ENCODE measurements around the gene DDAH1. TPM values are rescaled to one million over a fixed set of nuclear protein-coding genes. Genes with fewer than 3 reads are reported as not detected.
A peak's percentile ranks its signal among the peaks of the same experiment; 100 is the strongest.

The DDAH1 gene
- total RNA-seq, 1 experiment from 2014 or later: 80.9 TPM

DNA sequence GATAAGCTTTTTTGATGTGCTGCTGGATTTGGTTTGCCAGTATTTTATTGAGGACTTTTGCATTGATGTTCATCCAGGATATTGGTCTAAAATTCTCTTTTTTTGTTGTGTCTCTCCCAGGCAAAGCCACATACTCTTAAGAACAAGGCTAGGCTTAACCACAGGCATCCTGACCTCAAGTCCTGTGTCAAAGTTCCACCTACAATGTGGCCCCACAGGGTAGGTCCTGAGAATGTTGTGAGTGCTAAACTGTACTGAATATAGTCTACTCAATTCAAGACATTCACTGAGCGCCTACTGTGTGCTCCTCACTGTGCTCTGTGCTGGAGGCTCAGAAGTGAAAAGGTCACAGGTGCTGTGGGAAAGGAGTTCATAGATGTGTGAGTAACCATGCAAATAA is 20.6 kb downstream of the DDAH1 start:
- no peak overlapping the region for H3K4me3 ChIP-seq
- no peaks in the 10 kb centered on the region for H3K36me3 ChIP-seq
- H3K9me3 ChIP-seq (replicated peaks): no peaks in the 10 kb centered on the region
- H3K27ac ChIP-seq: no peak overlapping the region
- H3K27me3 ChIP-seq: no peaks in the 10 kb centered on the region
- H3K4me1 ChIP-seq: no peaks in the 10 kb centered on the region
- DNase-seq: no peak

DNA sequence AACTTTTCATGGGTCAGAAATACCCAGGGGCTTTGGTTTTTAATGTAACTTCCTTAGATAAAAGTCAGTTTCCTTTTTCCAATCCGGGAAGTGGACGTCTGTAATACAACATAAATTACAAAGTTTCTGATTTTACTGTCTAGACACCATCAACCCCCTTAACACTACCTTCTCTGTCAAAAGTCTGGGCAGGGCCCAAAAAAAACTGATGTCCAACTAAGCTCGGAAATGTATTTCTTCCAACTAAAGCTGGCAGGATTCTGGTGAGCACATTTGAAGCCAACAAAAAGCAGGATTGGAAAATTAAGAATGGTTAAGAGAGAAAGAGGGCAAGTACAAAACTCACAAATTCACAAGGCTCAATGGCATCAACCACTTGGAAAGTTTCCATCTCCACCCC is 24.3 kb downstream of the DDAH1 start:
- Histone ChIP-seq H3K4me1 (peaks cover 9% of the 10 kb centered on the region), H3K4me3 (no peak overlapping the region), H3K27me3 (no peaks in the 10 kb centered on the region), H3K36me3 (no peaks in the 10 kb centered on the region), H3K9me3 (replicated peaks) (no peaks in the 10 kb centered on the region), H3K27ac (no peak overlapping the region)
- no peak for DNase-seq

DNA sequence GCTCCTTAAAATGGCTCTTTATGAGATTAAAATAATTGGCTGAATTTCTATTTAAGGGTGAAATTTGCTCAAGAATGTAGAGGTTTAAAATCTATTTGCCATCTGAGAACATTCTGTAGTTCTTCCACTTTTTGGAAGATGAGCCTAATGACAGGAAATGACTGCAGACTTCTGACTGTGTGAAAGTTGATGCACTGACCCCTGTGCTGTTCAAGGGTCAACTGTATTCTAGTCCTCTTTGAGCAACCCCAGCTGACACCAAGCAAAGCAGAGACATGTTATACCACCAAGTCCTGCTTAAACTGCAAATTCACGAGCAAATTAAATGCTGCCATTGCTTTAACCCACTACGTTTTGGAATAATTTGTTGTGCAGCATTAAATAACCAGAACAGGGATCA is 26.6 kb downstream of the DDAH1 start:
- no peak overlapping the region for H3K4me3 ChIP-seq
- peak in 1 of 2 experiments; percentile 21 for DNase-seq

DNA sequence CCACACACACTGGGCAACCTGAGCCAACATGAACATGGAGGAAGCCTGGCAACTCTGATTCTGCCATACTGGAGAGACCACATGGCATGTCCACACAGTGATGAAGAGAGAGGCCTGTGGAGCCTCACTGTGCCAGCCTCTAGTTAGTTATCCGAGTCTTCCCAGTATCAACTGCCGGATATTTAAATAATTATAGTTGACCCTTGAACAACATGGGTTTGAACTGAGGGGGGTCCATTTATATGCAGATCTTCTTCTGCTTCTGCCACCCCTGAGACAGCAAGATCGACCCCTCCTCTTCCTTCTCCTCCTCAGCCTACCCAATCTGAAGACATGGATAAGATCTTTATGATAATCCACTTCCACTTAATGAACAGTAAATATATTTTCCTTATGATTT is 27.8 kb downstream of the DDAH1 start:
- Histone ChIP-seq H3K27me3 (no peaks in the 10 kb centered on the region), H3K36me3 (peaks cover 8% of the 10 kb centered on the region; the same call in 1 of the 2 replicates), H3K9me3 (replicated peaks) (0 out of 2 replicates have a peak, but pooled peaks cover 2% of the 10 kb centered on the region), H3K4me3 (no peak overlapping the region), H3K4me1 (peaks cover 9% of the 10 kb centered on the region), H3K27ac (no peak overlapping the region)
- DNase-seq: no peak

More for the DNA sequence above, 26.6 kb downstream of the DDAH1 start:
- peaks cover 9% of the 10 kb centered on the region for H3K4me1 ChIP-seq
- H3K27me3 ChIP-seq: no peaks in the 10 kb centered on the region
- H3K9me3 ChIP-seq (replicated peaks): 0 out of 2 replicates have a peak, but pooled peaks cover 2% of the 10 kb centered on the region
- H3K27ac ChIP-seq: no peak overlapping the region
- no peaks in the 10 kb centered on the region for H3K36me3 ChIP-seq

DNA sequence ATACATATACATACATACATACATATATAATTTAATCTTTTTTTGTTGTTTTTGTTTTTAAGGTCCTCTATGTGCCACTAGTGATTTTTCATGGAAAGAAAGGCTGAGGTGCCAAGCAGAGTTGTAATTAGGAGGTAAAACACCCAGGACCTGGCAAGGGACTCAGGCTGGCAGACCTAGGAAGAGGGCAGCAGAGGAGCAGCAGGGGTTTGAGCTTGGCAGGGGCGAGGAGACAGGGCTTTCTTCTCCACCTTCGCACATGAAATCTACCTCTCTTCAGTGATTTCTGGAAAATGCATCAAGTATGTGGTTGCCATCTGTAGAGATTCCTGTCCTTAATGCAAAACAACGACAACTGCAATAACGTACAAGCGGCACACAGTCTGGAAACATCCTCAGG is 31.9 kb downstream of the DDAH1 start:
- Histone ChIP-seq H3K4me1 (no peaks in the 10 kb centered on the region), H3K36me3 (peaks cover 12% of the 10 kb centered on the region), H3K27me3 (no peaks in the 10 kb centered on the region), H3K9me3 (replicated peaks) (peaks cover 2% of the 10 kb centered on the region; the same call in 1 of the 2 replicates), H3K4me3 (no peak overlapping the region), H3K27ac (no peak overlapping the region)
- DNase-seq: no peak

DNA sequence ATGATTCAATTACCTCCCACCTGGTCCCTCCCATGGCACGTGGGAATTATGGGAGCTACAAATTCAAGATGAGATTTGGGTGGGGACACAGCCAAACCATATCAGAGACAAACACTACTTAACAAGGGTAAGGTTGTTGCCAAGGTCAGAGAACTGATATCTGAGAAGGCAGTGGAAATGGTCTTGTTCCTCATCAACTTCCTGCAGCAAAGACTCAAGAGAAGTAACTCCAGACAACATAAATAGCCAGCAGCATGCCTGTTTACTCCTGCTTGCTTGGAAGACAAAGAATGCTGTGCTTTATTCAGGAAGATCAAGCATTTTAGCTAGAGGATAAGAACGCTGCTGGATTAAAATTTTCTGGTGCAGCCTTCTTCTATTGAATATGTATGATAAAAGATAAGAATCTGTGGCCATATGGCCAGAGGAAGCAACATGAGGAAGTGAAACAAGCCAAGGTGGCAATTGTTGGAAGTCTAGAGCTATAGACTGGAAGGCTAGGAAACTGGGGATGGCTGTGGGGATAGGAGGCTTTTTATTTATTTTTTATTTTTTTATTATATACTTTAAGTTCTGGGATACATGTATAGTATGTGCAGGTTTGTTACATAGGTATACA is 36.4 kb downstream of the DDAH1 start:
- Histone ChIP-seq H3K27ac (no peak overlapping the region), H3K9me3 (replicated peaks) (no peaks in the 10 kb centered on the region; the same call in 1 of the 2 replicates), H3K36me3 (peaks cover 12% of the 10 kb centered on the region), H3K4me1 (no peaks in the 10 kb centered on the region), H3K27me3 (no peaks in the 10 kb centered on the region), H3K4me3 (no peak overlapping the region)
- no peak for DNase-seq

DNA sequence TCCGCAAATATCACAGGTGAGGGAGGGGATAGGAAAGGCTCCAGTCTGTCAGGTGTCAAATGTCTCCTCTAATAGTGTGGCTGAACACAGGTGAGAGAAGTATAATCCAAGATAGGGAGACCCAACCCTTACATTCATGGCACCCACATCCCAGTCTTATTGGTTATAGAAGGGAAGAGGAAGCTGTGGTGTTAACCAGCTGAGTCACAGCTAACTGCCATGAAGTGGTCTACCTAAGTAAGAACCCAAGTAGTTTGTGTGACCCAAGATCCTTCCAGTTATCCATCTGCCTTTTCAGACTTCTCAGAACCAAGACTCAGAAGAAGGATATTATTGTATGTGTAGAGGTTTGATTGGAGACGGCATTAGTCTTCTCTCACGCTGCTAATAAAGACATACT is 37.1 kb downstream of the DDAH1 start:
- H3K27ac ChIP-seq: no peak overlapping the region
- no peaks in the 10 kb centered on the region for H3K27me3 ChIP-seq
- no peak for DNase-seq
- no peak overlapping the region for H3K4me3 ChIP-seq
- H3K9me3 ChIP-seq (replicated peaks): no peaks in the 10 kb centered on the region; the same call in 1 of the 2 replicates
- H3K36me3 ChIP-seq: peaks cover 11% of the 10 kb centered on the region
- H3K4me1 ChIP-seq: no peaks in the 10 kb centered on the region

DNA sequence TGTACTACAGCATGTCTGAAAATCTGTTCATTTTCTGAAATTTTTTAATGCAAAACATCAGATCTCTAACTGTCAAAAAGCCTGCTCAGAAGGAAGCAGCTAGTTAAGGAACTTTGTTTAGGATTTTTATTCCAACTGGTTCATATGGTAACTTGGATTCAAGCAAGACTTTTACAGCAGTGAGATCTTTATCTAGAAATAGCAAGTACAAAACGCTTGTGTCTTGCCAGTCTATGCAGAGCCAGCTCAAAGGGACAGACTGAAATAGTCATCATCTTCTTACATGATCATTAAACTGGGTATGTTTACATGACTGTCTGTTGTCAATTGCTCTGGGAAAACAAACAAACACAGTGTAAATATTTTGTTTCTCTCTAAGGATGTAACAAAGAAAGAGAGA is 37.6 kb downstream of the DDAH1 start:
- H3K27ac ChIP-seq: no peak overlapping the region

DNA sequence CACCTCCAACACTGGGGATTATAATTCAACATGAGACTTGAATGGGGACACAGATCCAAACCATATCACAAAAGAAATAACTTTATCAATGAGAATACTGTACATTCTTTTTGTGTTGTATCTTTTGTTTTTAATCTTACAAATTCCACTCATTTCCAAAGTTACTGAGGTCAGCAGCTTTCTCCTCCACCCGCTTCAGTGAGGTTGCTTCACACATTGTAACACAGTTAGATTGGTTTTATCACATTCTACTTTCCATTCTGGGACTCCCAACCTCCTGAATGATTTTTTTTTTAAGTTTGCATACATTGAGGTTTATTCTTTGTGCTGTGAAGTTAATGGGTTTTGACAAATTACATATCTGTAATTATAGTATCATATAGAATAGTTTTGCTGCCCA is 43.8 kb downstream of the DDAH1 start:
- H3K36me3 ChIP-seq: no peaks in the 10 kb centered on the region

More for the DNA sequence above, 37.6 kb downstream of the DDAH1 start:
- H3K9me3 ChIP-seq (replicated peaks): no peaks in the 10 kb centered on the region; the same call in 1 of the 2 replicates
- H3K27me3 ChIP-seq: no peaks in the 10 kb centered on the region
- no peaks in the 10 kb centered on the region for H3K4me1 ChIP-seq
- DNase-seq: no peak
- peaks cover 6% of the 10 kb centered on the region for H3K36me3 ChIP-seq
- no peak overlapping the region for H3K4me3 ChIP-seq

DNA sequence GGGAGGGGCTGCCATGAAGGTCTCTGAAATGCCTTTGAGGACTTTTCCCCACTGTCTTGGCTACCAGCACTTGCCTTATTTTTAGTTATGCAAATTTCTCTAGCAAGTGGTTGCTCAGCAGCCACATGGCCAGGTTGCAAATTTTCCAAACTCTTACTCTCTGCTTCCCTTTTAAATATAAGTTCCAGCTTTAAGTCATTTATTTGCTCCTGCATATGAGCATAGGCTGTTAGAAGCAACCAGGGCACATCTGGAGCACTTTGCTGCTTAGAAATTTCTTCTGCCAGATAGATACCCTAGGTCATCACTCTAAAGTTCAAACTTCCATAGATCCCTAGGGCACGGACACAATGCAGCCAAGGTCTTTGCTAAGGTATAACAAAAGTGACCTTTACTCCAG is 44.8 kb downstream of the DDAH1 start:
- no peak for DNase-seq
- peaks cover 4% of the 10 kb centered on the region; the same call in 1 of the 2 replicates for H3K9me3 ChIP-seq (replicated peaks)
- no peaks in the 10 kb centered on the region for H3K4me1 ChIP-seq
- H3K27ac ChIP-seq: no peak overlapping the region
- no peaks in the 10 kb centered on the region for H3K36me3 ChIP-seq
- H3K27me3 ChIP-seq: no peaks in the 10 kb centered on the region
- no peak overlapping the region for H3K4me3 ChIP-seq

More for the DNA sequence above, 43.8 kb downstream of the DDAH1 start:
- H3K4me3 ChIP-seq: no peak overlapping the region
- peaks cover 4% of the 10 kb centered on the region; the same call in 1 of the 2 replicates for H3K9me3 ChIP-seq (replicated peaks)
- DNase-seq: no peak
- no peak overlapping the region for H3K27ac ChIP-seq
- no peaks in the 10 kb centered on the region for H3K27me3 ChIP-seq
- H3K4me1 ChIP-seq: no peaks in the 10 kb centered on the region

DNA sequence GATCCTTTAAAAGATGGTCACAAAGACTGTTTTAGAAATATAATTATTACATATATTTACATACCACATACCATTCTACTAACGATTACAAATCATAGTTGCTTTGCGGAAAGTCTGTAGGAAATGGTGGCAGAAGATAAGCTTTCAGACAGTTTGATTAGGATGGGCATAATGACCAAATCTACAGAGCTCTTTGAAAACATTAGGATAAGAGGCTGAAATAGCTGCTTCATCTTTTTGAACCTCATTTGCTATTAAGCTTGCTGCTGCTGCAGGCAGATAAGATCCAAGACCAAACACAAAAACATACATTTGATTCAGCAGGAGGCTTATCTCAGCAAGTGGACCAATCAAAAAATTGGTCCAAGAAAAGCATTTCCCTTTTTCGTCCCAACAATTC is 47.1 kb downstream of the DDAH1 start:
- H3K4me1 ChIP-seq: no peaks in the 10 kb centered on the region
- H3K27me3 ChIP-seq: no peaks in the 10 kb centered on the region
- peaks cover 4% of the 10 kb centered on the region; the same call in 1 of the 2 replicates for H3K9me3 ChIP-seq (replicated peaks)
- H3K4me3 ChIP-seq: no peak overlapping the region
- H3K27ac ChIP-seq: no peak overlapping the region
- no peak for DNase-seq
- no peaks in the 10 kb centered on the region for H3K36me3 ChIP-seq

DNA sequence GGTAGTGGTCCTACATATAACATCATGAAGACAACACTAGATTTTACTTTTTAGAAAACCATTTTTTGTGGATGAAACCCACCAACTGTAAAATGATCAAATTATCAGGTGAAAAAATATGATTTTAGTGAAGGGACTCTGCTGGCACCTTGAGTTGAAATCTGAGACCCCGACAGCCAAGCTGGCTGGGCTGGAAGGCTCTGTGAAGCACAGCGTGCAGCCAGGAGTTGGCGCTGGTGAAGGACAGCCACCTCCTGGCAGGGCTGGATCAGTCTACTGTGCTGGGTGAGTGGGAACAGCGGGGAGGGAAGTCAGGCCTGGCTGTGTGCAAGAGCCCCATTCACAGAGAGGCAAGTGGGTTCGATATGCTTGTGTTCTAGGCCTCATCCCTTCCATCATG is 47.9 kb downstream of the DDAH1 start:
- Histone ChIP-seq H3K27ac (no peak overlapping the region), H3K9me3 (replicated peaks) (peaks cover 4% of the 10 kb centered on the region; the same call in 1 of the 2 replicates), H3K4me3 (no peak overlapping the region), H3K36me3 (no peaks in the 10 kb centered on the region), H3K4me1 (no peaks in the 10 kb centered on the region), H3K27me3 (no peaks in the 10 kb centered on the region)
- DNase-seq: no peak

DNA sequence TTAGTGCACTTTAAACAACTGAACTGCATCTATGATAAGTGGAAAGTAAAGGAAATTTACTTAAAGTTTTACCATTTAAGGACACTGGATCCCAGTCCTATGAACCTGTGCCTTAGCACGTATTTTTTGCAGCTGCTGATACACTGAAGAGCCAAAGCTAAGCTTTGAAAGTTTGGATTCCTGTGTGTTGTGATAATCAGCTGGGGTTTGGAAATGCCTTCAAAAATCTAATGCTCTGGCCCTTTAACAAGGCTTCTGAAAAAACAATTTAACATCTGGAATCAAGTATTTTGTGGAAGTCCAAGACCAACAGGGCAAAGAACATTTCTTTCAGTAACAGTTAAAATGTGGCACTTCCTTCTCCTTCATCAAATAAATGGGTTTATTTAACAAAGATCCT is 51.8 kb downstream of the DDAH1 start:
- Histone ChIP-seq H3K36me3 (no peaks in the 10 kb centered on the region), H3K27ac (no peak overlapping the region), H3K4me3 (no peak overlapping the region), H3K27me3 (no peaks in the 10 kb centered on the region), H3K9me3 (replicated peaks) (no peaks in the 10 kb centered on the region), H3K4me1 (no peaks in the 10 kb centered on the region)
- DNase-seq: no peak

DNA sequence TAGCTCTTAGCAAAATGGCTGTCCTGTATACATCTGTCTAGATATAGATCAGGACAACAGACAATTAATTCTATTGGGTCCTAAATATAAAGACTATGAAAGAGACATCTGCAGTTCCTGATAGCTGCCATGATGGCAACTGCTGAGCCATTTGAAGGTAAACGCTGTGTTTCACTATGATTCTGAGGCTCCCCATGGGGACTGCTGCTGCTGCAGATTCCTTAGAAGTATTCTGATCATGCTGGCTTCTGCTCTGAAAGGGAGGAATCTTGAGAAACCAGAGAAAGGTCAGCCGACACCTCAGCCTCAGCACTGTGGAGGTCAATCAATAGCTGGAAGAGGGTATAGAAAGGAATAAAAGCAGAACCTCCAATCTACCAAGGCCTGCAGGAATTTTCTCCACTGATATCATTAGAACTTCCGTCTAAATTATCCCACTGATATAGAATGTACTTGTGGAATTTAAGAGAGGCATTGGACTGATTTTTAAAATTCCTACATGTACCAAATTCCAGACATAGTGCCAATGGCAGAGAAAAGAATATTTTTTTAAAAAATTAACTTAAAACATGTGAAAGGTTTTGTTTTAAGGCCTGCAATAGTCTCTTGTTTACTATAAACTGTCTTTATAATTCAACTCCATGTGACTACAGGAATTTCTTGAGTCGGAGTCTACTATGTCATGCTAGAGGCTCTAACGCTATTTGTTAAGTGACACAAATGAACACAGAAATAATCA is 53.2 kb downstream of the DDAH1 start:
- no peak for DNase-seq
- no peaks in the 10 kb centered on the region for H3K27me3 ChIP-seq
- no peak overlapping the region for H3K27ac ChIP-seq
- peaks cover 8% of the 10 kb centered on the region for H3K4me1 ChIP-seq
- H3K9me3 ChIP-seq (replicated peaks): no peaks in the 10 kb centered on the region
- no peak overlapping the region for H3K4me3 ChIP-seq
- no peaks in the 10 kb centered on the region for H3K36me3 ChIP-seq

DNA sequence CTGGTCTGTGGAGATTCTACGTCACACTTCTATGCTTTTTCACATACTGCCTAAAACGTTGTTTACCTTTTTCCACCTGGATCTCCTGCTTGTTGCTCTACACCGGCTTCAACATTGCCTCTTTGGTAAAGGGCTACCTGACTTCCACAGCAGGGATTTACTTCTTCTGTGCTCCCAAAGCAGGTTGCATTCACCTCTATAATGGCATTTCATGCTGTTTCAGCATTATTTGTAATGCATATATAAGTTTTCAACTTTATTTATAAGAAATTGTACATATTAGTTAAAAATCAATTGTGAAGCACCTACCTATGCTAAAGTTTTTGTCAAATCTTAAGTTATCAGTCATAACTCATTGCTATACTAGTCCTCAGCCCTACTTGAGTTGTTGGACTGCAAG is 55.4 kb downstream of the DDAH1 start:
- Histone ChIP-seq H3K36me3 (no peaks in the 10 kb centered on the region), H3K27me3 (no peaks in the 10 kb centered on the region), H3K27ac (no peak overlapping the region), H3K9me3 (replicated peaks) (no peaks in the 10 kb centered on the region), H3K4me1 (peaks cover 8% of the 10 kb centered on the region), H3K4me3 (no peak overlapping the region)
- no peak for DNase-seq
